ENCODE measurements around the gene CTSK. TPM values are rescaled to one million over a fixed set of nuclear protein-coding genes. Genes with fewer than 3 reads are reported as not detected.
"Not testable (repeated sequence)": the region's sequence is repeated elsewhere in the genome, so short reads cannot be mapped to it uniquely, and the experiment has no call there.

Gene CTSK
- total and polyA plus RNA-seq, 4 donors = 2.2 to 3.8 (median 2.4) TPM

DNA sequence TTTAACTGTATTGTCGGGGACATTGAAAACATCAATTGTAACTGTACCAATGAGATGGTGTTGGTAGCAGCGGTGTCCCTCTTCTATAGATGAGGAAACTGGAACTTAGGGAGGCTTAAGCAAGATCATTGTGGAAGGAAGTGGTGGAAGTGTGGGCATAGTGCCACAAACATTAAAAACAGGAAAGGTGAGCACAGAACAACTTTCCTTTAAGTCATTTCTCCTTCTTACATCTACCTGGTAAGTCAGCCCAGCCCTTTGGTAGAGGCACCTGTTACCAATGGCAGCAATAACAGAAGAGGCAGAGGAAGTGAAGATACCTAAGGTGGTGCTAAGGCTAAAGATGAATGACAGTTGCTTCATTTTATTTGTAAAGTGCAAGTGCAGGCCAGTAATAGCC lies 30.5 kb downstream of the CTSK start:
- no peak overlapping the region for H3K9ac ChIP-seq (ENCODE audit: low read depth in 1 of 2, low read length in 2 of 2)
- H3K27ac ChIP-seq (ENCODE audit: low read depth in 1 of 2, low read length in 2 of 2) = no peak overlapping the region
- H3K27me3 ChIP-seq (ENCODE audit: control insufficient read depth in 4 of 4, insufficient read depth in 4 of 4, low read length in 3 of 4) = no peaks in the 10 kb centered on the region
- 87% methylated on average over 2 of the region's 2 CpGs for WGBS
- H3K4me3 ChIP-seq (ENCODE audit: low read depth in 1 of 3, low read length in 3 of 3) = no peak overlapping the region
- H3K36me3 ChIP-seq (ENCODE audit: control insufficient read depth in 4 of 4, insufficient read depth in 3 of 4, low read depth in 1 of 4, low read length in 3 of 4) = no peaks in the 10 kb centered on the region
- no peaks in the 10 kb centered on the region for H3K9me3 ChIP-seq (ENCODE audit: control insufficient read depth in 4 of 4, low read length in 3 of 4)
- no peaks in the 10 kb centered on the region for H3K4me1 ChIP-seq (ENCODE audit: control insufficient read depth in 4 of 4, insufficient read depth in 4 of 4, low read length in 3 of 4)
- no peak for DNase-seq (ENCODE audit: low spot score)
- TF ChIP-seq NR2F2 (IDR thresholded peaks at IDR 0.05) = no peak
- no peak for TF ChIP-seq HNF4A (conservative IDR thresholded peaks at IDR 0.05)
- TF ChIP-seq TAF1 (conservative IDR thresholded peaks at IDR 0.05) = no peak
- TF ChIP-seq, protein P1, sequence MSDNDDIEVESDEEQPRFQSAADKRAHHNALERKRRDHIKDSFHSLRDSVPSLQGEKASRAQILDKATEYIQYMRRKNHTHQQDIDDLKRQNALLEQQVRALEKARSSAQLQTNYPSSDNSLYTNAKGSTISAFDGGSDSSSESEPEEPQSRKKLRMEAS (IDR thresholded peaks at IDR 0.05) = no peak
- TF ChIP-seq, protein P2, sequence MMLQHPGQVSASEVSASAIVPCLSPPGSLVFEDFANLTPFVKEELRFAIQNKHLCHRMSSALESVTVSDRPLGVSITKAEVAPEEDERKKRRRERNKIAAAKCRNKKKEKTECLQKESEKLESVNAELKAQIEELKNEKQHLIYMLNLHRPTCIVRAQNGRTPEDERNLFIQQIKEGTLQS (IDR thresholded peaks at IDR 0.05) = no peak
- no peak for TF ChIP-seq CTCF (IDR thresholded peaks at IDR 0.05; ENCODE audit: low read depth, low read length, missing input control)

GRCh38 chr1:150775931-150776505 lies 32.0 kb downstream of the CTSK start:
- not testable (repeated sequence) for DNase-seq (ENCODE audit: low spot score)

GRCh38 chr1:150775276-150775675 lies 32.8 kb downstream of the CTSK start:
- H3K36me3 ChIP-seq (ENCODE audit: control insufficient read depth in 4 of 4, insufficient read depth in 3 of 4, low read depth in 1 of 4, low read length in 3 of 4) = no peaks in the 10 kb centered on the region
- no peak for DNase-seq (ENCODE audit: low spot score)
- H3K4me1 ChIP-seq (ENCODE audit: control insufficient read depth in 4 of 4, insufficient read depth in 4 of 4, low read length in 3 of 4) = no peaks in the 10 kb centered on the region
- no peak overlapping the region for H3K27ac ChIP-seq (ENCODE audit: low read depth in 1 of 2, low read length in 2 of 2)
- TF ChIP-seq GABPA (IDR thresholded peaks at IDR 0.05 in 1 of 2, conservative IDR thresholded peaks at IDR 0.05 in 1 of 2) (no peak), RXRA (IDR thresholded peaks at IDR 0.05) (no peak), ZBTB33 (IDR thresholded peaks at IDR 0.05) (no peak), JUND (IDR thresholded peaks at IDR 0.05) (no peak), TAF1 (conservative IDR thresholded peaks at IDR 0.05) (no peak), SP1 (IDR thresholded peaks at IDR 0.05) (no peak)
- TF ChIP-seq, protein P1 (IDR thresholded peaks at IDR 0.05) = no peak
- TF ChIP-seq, protein P3, sequence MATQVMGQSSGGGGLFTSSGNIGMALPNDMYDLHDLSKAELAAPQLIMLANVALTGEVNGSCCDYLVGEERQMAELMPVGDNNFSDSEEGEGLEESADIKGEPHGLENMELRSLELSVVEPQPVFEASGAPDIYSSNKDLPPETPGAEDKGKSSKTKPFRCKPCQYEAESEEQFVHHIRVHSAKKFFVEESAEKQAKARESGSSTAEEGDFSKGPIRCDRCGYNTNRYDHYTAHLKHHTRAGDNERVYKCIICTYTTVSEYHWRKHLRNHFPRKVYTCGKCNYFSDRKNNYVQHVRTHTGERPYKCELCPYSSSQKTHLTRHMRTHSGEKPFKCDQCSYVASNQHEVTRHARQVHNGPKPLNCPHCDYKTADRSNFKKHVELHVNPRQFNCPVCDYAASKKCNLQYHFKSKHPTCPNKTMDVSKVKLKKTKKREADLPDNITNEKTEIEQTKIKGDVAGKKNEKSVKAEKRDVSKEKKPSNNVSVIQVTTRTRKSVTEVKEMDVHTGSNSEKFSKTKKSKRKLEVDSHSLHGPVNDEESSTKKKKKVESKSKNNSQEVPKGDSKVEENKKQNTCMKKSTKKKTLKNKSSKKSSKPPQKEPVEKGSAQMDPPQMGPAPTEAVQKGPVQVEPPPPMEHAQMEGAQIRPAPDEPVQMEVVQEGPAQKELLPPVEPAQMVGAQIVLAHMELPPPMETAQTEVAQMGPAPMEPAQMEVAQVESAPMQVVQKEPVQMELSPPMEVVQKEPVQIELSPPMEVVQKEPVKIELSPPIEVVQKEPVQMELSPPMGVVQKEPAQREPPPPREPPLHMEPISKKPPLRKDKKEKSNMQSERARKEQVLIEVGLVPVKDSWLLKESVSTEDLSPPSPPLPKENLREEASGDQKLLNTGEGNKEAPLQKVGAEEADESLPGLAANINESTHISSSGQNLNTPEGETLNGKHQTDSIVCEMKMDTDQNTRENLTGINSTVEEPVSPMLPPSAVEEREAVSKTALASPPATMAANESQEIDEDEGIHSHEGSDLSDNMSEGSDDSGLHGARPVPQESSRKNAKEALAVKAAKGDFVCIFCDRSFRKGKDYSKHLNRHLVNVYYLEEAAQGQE (IDR thresholded peaks at IDR 0.05) = no peak
- H3K4me3 ChIP-seq (ENCODE audit: low read depth in 1 of 3, low read length in 3 of 3) = no peak overlapping the region
- no peaks in the 10 kb centered on the region for H3K9me3 ChIP-seq (ENCODE audit: control insufficient read depth in 4 of 4, low read length in 3 of 4)
- WGBS = 87% methylated on average over 3 of the region's 3 CpGs
- H3K9ac ChIP-seq (ENCODE audit: low read depth in 1 of 2, low read length in 2 of 2) = no peak overlapping the region
- no peaks in the 10 kb centered on the region for H3K27me3 ChIP-seq (ENCODE audit: control insufficient read depth in 4 of 4, insufficient read depth in 4 of 4, low read length in 3 of 4)

More at GRCh38 chr1:150775931-150776505, 32.0 kb downstream of the CTSK start:
- not testable (repeated sequence) for H3K4me3 ChIP-seq (ENCODE audit: low read depth in 1 of 3, low read length in 3 of 3); H3K9ac ChIP-seq (ENCODE audit: low read depth in 1 of 2, low read length in 2 of 2); H3K27me3 ChIP-seq (ENCODE audit: control insufficient read depth in 4 of 4, insufficient read depth in 4 of 4, low read length in 3 of 4); H3K27ac ChIP-seq (ENCODE audit: low read depth in 1 of 2, low read length in 2 of 2); H3K36me3 ChIP-seq (ENCODE audit: control insufficient read depth in 4 of 4, insufficient read depth in 3 of 4, low read depth in 1 of 4, low read length in 3 of 4); H3K9me3 ChIP-seq (ENCODE audit: control insufficient read depth in 4 of 4, low read length in 3 of 4); H3K4me1 ChIP-seq (ENCODE audit: control insufficient read depth in 4 of 4, insufficient read depth in 4 of 4, low read length in 3 of 4)
- WGBS = 94% methylated on average over 13 of the region's 13 CpGs
